K562 (cell line): ENCODE results near the gene SHROOM3. TPM values are rescaled to one million over a fixed set of nuclear protein-coding genes. Genes with fewer than 3 reads are reported as not detected.

Source experiments
- ATAC-seq: fragments of 200-7000 bp; cut with Tn5 transposase; 3 replicates; pipeline ENCODE4 v1.9.1; 2020; ENCODE audit warnings: moderate library complexity
- BruUV-seq: library from RNA; stranded (reverse); fragments of 400-500 nt; replicated peaks from 2 replicates; lab custom pipeline; 2021; lab: Mats Ljungman, UMichigan
- CTCF ChIA-PET: fragments of 300-600 bp; formaldehyde crosslinking; extraction: SDS; loops from one replicate; lab custom pipeline; 2021; ENCODE audit warnings: low intra/inter-chr PET ratio; lab: Yijun Ruan, JAX
- POLR2A ChIA-PET: fragments of 300-600, 350-650 bp; sonication (Branson Sonifier 250); formaldehyde crosslinking; extraction: SDS; loops from one replicate; lab custom pipeline; 2021; ENCODE audit warnings: antibody characterized with exemption, inconsistent platforms; lab: Yijun Ruan, JAX
- DNase-seq, 4 experiments: peaks; one replicate each; pipeline versions ENCODE4 v3.0.0 to v3.0.0-alpha.2; 2011 to 2018; ENCODE audit warnings: low spot score in 3 of 4, mixed read lengths in 3 of 4; ENCODE audit errors: extremely low read depth in 1 of 4
- FAIRE-seq: peaks from 2 replicates; lab custom pipeline; 2011; peaks lifted over from hg19 to GRCh38; lab: Jason Lieb, UNC
- H2AFZ ChIP-seq: 2 replicates; pipeline ENCODE4 v1.6.0; 2011; ENCODE audit warnings: low read depth, low read length, control low read depth, inconsistent platforms
- H3K27ac ChIP-seq: fragments of 200-600 bp; 3 replicates; pipeline ENCODE4 v1.8.0; 2011; ENCODE audit warnings: low read depth, mild to moderate bottlenecking, control low read depth, inconsistent platforms, low read length, moderate library complexity, mixed read lengths; ENCODE audit errors: extremely low read depth
- H3K27me3 ChIP-seq, 2 experiments: fragments of 300-600 bp in 1 of 2; 2 replicates in 1 of 2; 3 replicates in 1 of 2; pipeline versions ENCODE4 v1.6.0 to v1.8.0; 2011; ENCODE audit warnings: inconsistent platforms in 2 of 2, low read length in 2 of 2, mild to moderate bottlenecking in 1 of 2, mixed read lengths in 1 of 2, moderate library complexity in 1 of 2; ENCODE audit not compliant: control insufficient read depth in 2 of 2, insufficient read depth in 2 of 2
- H3K36me3 ChIP-seq: fragments of 300-600 bp; 3 replicates; pipeline ENCODE4 v1.8.0; 2011; ENCODE audit warnings: mild to moderate bottlenecking, low read length, inconsistent platforms; ENCODE audit not compliant: control insufficient read depth, insufficient read depth
- H3K4me1 ChIP-seq, 2 experiments: fragments of 200-600 bp in 1 of 2; replicated peaks in 1 of 2; 2 replicates in 1 of 2; 3 replicates in 1 of 2; pipeline versions ENCODE4 v1.5.1 to v1.8.0; 2011; ENCODE audit warnings: inconsistent platforms in 2 of 2, low read length in 2 of 2, mild to moderate bottlenecking in 1 of 2, mixed read lengths in 1 of 2, moderate library complexity in 1 of 2; ENCODE audit not compliant: control insufficient read depth in 2 of 2, insufficient read depth in 2 of 2
- H3K4me2 ChIP-seq: 2 replicates; pipeline ENCODE4 v1.6.1; 2011; ENCODE audit warnings: low read length, control low read depth, inconsistent platforms, mixed read lengths; ENCODE audit not compliant: insufficient read depth
- H3K4me3 ChIP-seq: fragments of 200-600 bp; sonication (generic), shearing (Covaris generic); 2 replicates; pipeline ENCODE4 v1.5.1; 2016; ENCODE audit warnings: control low read depth, inconsistent platforms
- H3K79me2 ChIP-seq: fragments of 200-600 bp; 3 replicates; pipeline ENCODE4 v1.8.0; 2011; ENCODE audit warnings: low read length, inconsistent platforms; ENCODE audit not compliant: control insufficient read depth, insufficient read depth
- H3K9ac ChIP-seq, 2 experiments: 2 replicates each; pipeline versions ENCODE4 v1.6.0 to v1.6.1; 2011; ENCODE audit warnings: low read depth in 2 of 2, low read length in 2 of 2, control low read depth in 1 of 2, inconsistent platforms in 1 of 2, mild to moderate bottlenecking in 1 of 2, mixed read lengths in 1 of 2; ENCODE audit not compliant: insufficient read depth in 1 of 2
- H3K9me1 ChIP-seq: one replicate; pipeline ENCODE4 v1.6.0; 2011; ENCODE audit warnings: inconsistent platforms, mild to moderate bottlenecking, low read length, moderate library complexity; ENCODE audit not compliant: control insufficient read depth, insufficient read depth
- H3K9me3 ChIP-seq: replicated peaks from 2 replicates; pipeline ENCODE4 v1.5.1; 2011; ENCODE audit warnings: low read depth, low read length, inconsistent platforms; ENCODE audit not compliant: control insufficient read depth, insufficient read depth
- H4K20me1 ChIP-seq: replicated peaks from 2 replicates; pipeline ENCODE4 v1.6.1; 2011; ENCODE audit warnings: low read length, inconsistent platforms, mixed read lengths; ENCODE audit not compliant: control insufficient read depth, insufficient read depth
- CUX1 ChIP-seq: fragments of 200-800 bp; sonication (Bioruptor generic); IDR thresholded peaks from 2 replicates; pipeline ENCODE4 v1.6.1; 2016; ENCODE audit warnings: missing genetic modification characterization, missing compliant biosample characterization
- E2F3 ChIP-seq: fragments of 250-450 bp; sonication (Bioruptor Pico); IDR thresholded peaks from 2 replicates; pipeline ENCODE4 v1.4.0; 2020; ENCODE audit warnings: mild to moderate bottlenecking
- ELF2 ChIP-seq: fragments of 250-450 bp; sonication (Bioruptor Pico); IDR thresholded peaks from 2 replicates; pipeline ENCODE4 v1.5.0; 2021; ENCODE audit warnings: mild to moderate bottlenecking
- PCBP1 ChIP-seq: fragments of 200-400 bp; formaldehyde crosslinking; IDR thresholded peaks from 2 replicates; pipeline ENCODE4 v1.6.1; 2018; ENCODE audit warnings: mild to moderate bottlenecking, low read depth, low read length; ENCODE audit not compliant: poor library complexity, severe bottlenecking
- REST ChIP-seq, 2 experiments: fragments of 450-650 bp; formaldehyde crosslinking in 1 of 2; IDR thresholded peaks; 2 replicates each; pipeline versions ENCODE4 v1.4.0 to v1.6.1; 2014 to 2020; ENCODE audit warnings: mild to moderate bottlenecking in 2 of 2, borderline replicate concordance in 1 of 2, low read depth in 1 of 2
- WGBS: fragments of 100-300 bp; shearing (Covaris generic); methylation state at CpG from one replicate; pipeline ENCODE4 v1.1.6; 2016; ENCODE audit warnings: low coverage, mixed read lengths; ENCODE audit not compliant: insufficient coverage; ENCODE audit errors: missing lambda C conversion rate; 5-methylcytosine and 5-hydroxymethylcytosine counted together
- in situ Hi-C: fragments of 300-500 bp; cut with MboI; formaldehyde crosslinking; loops from 4 replicates; pipeline ENCODE4 v1.15.0; 2018; ENCODE audit warnings: inconsistent platforms, mixed read lengths
- intact Hi-C: fragments of 100-400 bp; cut with micrococcal nuclease; formaldehyde crosslinking; loops from 2 replicates; pipeline ENCODE4 v1.14.2; 2022
- polyA plus RNA-seq, 8 experiments: library from polyadenylated mRNA; depleted of rRNA in 4 of 8; stranded (reverse) in 5 of 8; unstranded in 3 of 8; fragments of >200 nt; fragmentation: Nextera tagmentation in 2 of 8; fragmentation: Illumina TruSeq in 1 of 8; extraction: Ambion mirVana in 2 of 8; extraction: Trizol in 1 of 8; gene quantifications; 2 replicates each; pipeline versions ENCODE4 v1.2.1 to v1.2.3, GENCODE V29; 2011 to 2014; ENCODE audit warnings: inconsistent platforms in 1 of 8, missing spikeins in 1 of 8
- total RNA-seq, 7 experiments: library from RNA; depleted of rRNA in 6 of 7; stranded (reverse); fragments of >200 nt in 6 of 7; fragmentation: Illumina TruSeq in 2 of 7; extraction: Trizol in 2 of 7; gene quantifications; 2 replicates each; pipeline versions ENCODE4 v1.2.1 to v1.2.3, GENCODE V29; 2011 to 2021; ENCODE audit warnings: low replicate concordance in 1 of 7

Gene SHROOM3
- total and polyA plus RNA-seq, 9 of the 15 experiments (the other 6 are each of a cell fraction or from before 2014, with no cell fraction given) = 0.01 to 0.07 TPM; not detected in 7

- no TSS peak for BruUV-seq
- FAIRE-seq = no peak
- Histone ChIP-seq H3K9ac (no peak overlapping the region), H3K4me2 (no peak overlapping the region), H3K4me3 (no peak overlapping the region), H3K4me1 (no peaks in the 10 kb centered on the region), H3K36me3 (no peaks in the 10 kb centered on the region)
- TF ChIP-seq E2F3 (CRISPR knock-in tag) (no peak), PCBP1 (no peak), REST (IDR thresholded peaks at IDR 0.05; ENCODE audit: borderline replicate concordance) (peak; percentile 42), REST (CRISPR knock-in tag; IDR thresholded peaks at IDR 0.05; ENCODE audit: low read depth) (no peak), ELF2 (CRISPR knock-in tag) (no peak), CUX1 (CRISPR knock-in tag) (no peak)
- TF ChIP-seq, all 486 proteins: peak for 1
- in situ Hi-C loops (no loop called here), intact Hi-C loops (no loop called here)
- CTCF ChIA-PET = no interaction called here
- POLR2A ChIA-PET = interaction anchor here (1.0 kb wide), 1 partner anchor 233 kb away, joined by 3 read pairs; no protein-coding TSS in a partner anchor
- Histone ChIP-seq H2AFZ (no peak overlapping the region), H3K9me3 (no peaks in the 10 kb centered on the region; the same call in 1 of the 2 replicates), H3K27ac (no peak overlapping the region), H3K9me1 (no peaks in the 10 kb centered on the region), H4K20me1 (no peaks in the 10 kb centered on the region), H3K79me2 (no peaks in the 10 kb centered on the region), H3K27me3 (no peaks in the 10 kb centered on the region)
- WGBS = 13% methylated on average over 2 of the region's 3 CpGs
- no peak for ATAC-seq
- peak in 1 of 4 experiments; percentile 4 for DNase-seq
Measured at GRCh38 chr4:76388160-76388908, 46.7 kb upstream of the SHROOM3 start.
